Hepatocyte (in vitro differentiated cells): ENCODE data around the gene UTP4. TPM values are rescaled to one million over a fixed set of nuclear protein-coding genes. Genes with fewer than 3 reads are reported as not detected.

Experiments used
- DNase-seq: peaks from one replicate; pipeline ENCODE4 v3.0.0-alpha.2; 2016; ENCODE audit warnings: low spot score
- H2AFZ ChIP-seq: fragments of 200-600 bp; sonication (generic); 2 replicates; pipeline ENCODE4 v1.6.0; 2016; ENCODE audit warnings: antibody characterized with exemption, mild to moderate bottlenecking
- H3K27ac ChIP-seq: fragments of 200-600 bp; sonication (generic); 2 replicates; pipeline ENCODE4 v1.5.1; 2016; ENCODE audit warnings: mild to moderate bottlenecking
- H3K27me3 ChIP-seq: fragments of 200-600 bp; sonication (generic); 2 replicates; pipeline ENCODE4 v1.6.1; 2016
- H3K36me3 ChIP-seq: fragments of 200-600 bp; sonication (generic); replicated peaks from 2 replicates; pipeline ENCODE4 v1.5.1; 2016; ENCODE audit warnings: low read depth; ENCODE audit not compliant: insufficient read depth
- H3K4me1 ChIP-seq: fragments of 200-600 bp; sonication (generic); 2 replicates; pipeline ENCODE4 v1.5.1; 2016; ENCODE audit warnings: mild to moderate bottlenecking, moderate library complexity; ENCODE audit not compliant: insufficient read depth
- H3K4me2 ChIP-seq: fragments of 200-600 bp; sonication (generic); 2 replicates; pipeline ENCODE4 v1.6.0; 2016
- H3K4me3 ChIP-seq: fragments of 200-600 bp; sonication (generic); 2 replicates; pipeline ENCODE4 v1.5.1; 2016; ENCODE audit warnings: mild to moderate bottlenecking
- H3K79me2 ChIP-seq: fragments of 200-600 bp; sonication (generic); 2 replicates; pipeline ENCODE4 v1.6.0; 2017; ENCODE audit warnings: mild to moderate bottlenecking
- H3K9me2 ChIP-seq: fragments of 200-600 bp; sonication (generic); replicated peaks from 2 replicates; pipeline ENCODE4 v1.6.0; 2017; ENCODE audit warnings: mild to moderate bottlenecking; ENCODE audit not compliant: insufficient read depth
- H3K9me3 ChIP-seq: fragments of 200-600 bp; sonication (generic); 2 replicates; pipeline ENCODE4 v1.5.1; 2016; ENCODE audit warnings: low read depth, mild to moderate bottlenecking
- H4K20me1 ChIP-seq: fragments of 200-600 bp; sonication (generic); 2 replicates; pipeline ENCODE4 v1.6.0; 2016; ENCODE audit warnings: mild to moderate bottlenecking; ENCODE audit not compliant: insufficient read depth, poor library complexity, severe bottlenecking
- CTCF ChIP-seq: fragments of 200-600 bp; sonication (generic); IDR thresholded peaks from 2 replicates; pipeline ENCODE4 v1.5.1; 2016; ENCODE audit warnings: antibody characterized with exemption, mild to moderate bottlenecking; ENCODE audit not compliant: poor library complexity
- EZH2 ChIP-seq: fragments of 200-600 bp; sonication (generic); IDR thresholded peaks from 2 replicates; pipeline ENCODE4 v1.6.1; 2016; ENCODE audit warnings: antibody characterized with exemption, mild to moderate bottlenecking, borderline replicate concordance
- EZH2phosphoT487 ChIP-seq: fragments of 200-600 bp; sonication (generic); IDR thresholded peaks from one replicate; pipeline ENCODE4 v1.6.1; 2018; ENCODE audit warnings: antibody characterized with exemption, mild to moderate bottlenecking, low read depth, moderate library complexity; ENCODE audit not compliant: unreplicated experiment, severe bottlenecking
- WGBS: methylation state at CpG from one replicate; pipeline ENCODE4 v1.1.6; 2016; ENCODE audit warnings: low lambda C conversion rate; ENCODE audit errors: missing lambda C conversion rate; 5-methylcytosine and 5-hydroxymethylcytosine counted together
- polyA plus RNA-seq: library from polyadenylated mRNA; unstranded; fragments of >200 nt; fragmentation: Nextera tagmentation; extraction: Ambion mirVana; gene quantifications from 2 replicates; pipeline ENCODE4 v1.2.1, GENCODE V29; 2016
- total RNA-seq: library from RNA; depleted of rRNA; stranded (reverse); fragments of >200 nt; gene quantifications from 2 replicates; pipeline ENCODE4 v1.2.3, GENCODE V29; 2014

Gene UTP4
- total and polyA plus RNA-seq, 2 experiments from 2014 or later = 12.7 to 41.4 TPM

- Histone ChIP-seq H4K20me1 (no peaks in the 10 kb centered on the region), H3K9me3 (no peaks in the 10 kb centered on the region), H2AFZ (no peak overlapping the region), H3K36me3 (no peaks in the 10 kb centered on the region), H3K4me1 (peaks cover 12% of the 10 kb centered on the region), H3K27me3 (no peaks in the 10 kb centered on the region), H3K27ac (peak overlapping the region; percentile 48), H3K4me2 (peak overlapping the region; percentile 59), H3K9me2 (no peaks in the 10 kb centered on the region), H3K79me2 (no peaks in the 10 kb centered on the region), H3K4me3 (no peak overlapping the region)
- 48% methylated on average over 16 of the region's 16 CpGs for WGBS
- peak; percentile 62 for DNase-seq
- TF ChIP-seq EZH2phosphoT487 (no peak), EZH2 (no peak), CTCF (no peak)
Measured at GRCh38 chr16:69089091-69089910, 43.1 kb upstream of the UTP4 start.

- peaks cover 9% of the 10 kb centered on the region for H3K4me1 ChIP-seq
- no peak for DNase-seq
- H2AFZ ChIP-seq = no peak overlapping the region
- no peaks in the 10 kb centered on the region for H4K20me1 ChIP-seq
- H3K27me3 ChIP-seq = no peaks in the 10 kb centered on the region
- H3K4me3 ChIP-seq = no peak overlapping the region
- H3K79me2 ChIP-seq = no peaks in the 10 kb centered on the region
- H3K9me2 ChIP-seq = no peaks in the 10 kb centered on the region
- no peak overlapping the region for H3K27ac ChIP-seq
- no peaks in the 10 kb centered on the region for H3K36me3 ChIP-seq
- TF ChIP-seq EZH2 (no peak), EZH2phosphoT487 (no peak), CTCF (no peak)
- H3K9me3 ChIP-seq = no peaks in the 10 kb centered on the region
- 54% methylated on average over 3 of the region's 3 CpGs for WGBS
- H3K4me2 ChIP-seq = no peak overlapping the region
Measured at GRCh38 chr16:69093974-69094373, 38.5 kb upstream of the UTP4 start.

GRCh38 chr16:69094501-69094900, 37.9 kb upstream of the UTP4 start:
- 88% methylated on average over 5 of the region's 5 CpGs for WGBS
- no peaks in the 10 kb centered on the region for H3K27me3 ChIP-seq
- H3K4me1 ChIP-seq = peaks cover 4% of the 10 kb centered on the region
- H3K27ac ChIP-seq = no peak overlapping the region
- H3K4me2 ChIP-seq = no peak overlapping the region
- no peaks in the 10 kb centered on the region for H3K79me2 ChIP-seq
- H3K36me3 ChIP-seq = no peaks in the 10 kb centered on the region
- TF ChIP-seq EZH2 = no peak
- TF ChIP-seq EZH2phosphoT487 = no peak
- no peak for TF ChIP-seq CTCF
- H3K9me2 ChIP-seq = no peaks in the 10 kb centered on the region
- no peaks in the 10 kb centered on the region for H3K9me3 ChIP-seq
- H2AFZ ChIP-seq = no peak overlapping the region
- H4K20me1 ChIP-seq = no peaks in the 10 kb centered on the region
- no peak for DNase-seq
- H3K4me3 ChIP-seq = no peak overlapping the region
